ENCODE measurements around the gene ADAT2.
"Not testable (repeated sequence)": the region's sequence is repeated elsewhere in the genome, so short reads cannot be mapped to it uniquely, and the experiment has no call there.

Gene ADAT2

DNA sequence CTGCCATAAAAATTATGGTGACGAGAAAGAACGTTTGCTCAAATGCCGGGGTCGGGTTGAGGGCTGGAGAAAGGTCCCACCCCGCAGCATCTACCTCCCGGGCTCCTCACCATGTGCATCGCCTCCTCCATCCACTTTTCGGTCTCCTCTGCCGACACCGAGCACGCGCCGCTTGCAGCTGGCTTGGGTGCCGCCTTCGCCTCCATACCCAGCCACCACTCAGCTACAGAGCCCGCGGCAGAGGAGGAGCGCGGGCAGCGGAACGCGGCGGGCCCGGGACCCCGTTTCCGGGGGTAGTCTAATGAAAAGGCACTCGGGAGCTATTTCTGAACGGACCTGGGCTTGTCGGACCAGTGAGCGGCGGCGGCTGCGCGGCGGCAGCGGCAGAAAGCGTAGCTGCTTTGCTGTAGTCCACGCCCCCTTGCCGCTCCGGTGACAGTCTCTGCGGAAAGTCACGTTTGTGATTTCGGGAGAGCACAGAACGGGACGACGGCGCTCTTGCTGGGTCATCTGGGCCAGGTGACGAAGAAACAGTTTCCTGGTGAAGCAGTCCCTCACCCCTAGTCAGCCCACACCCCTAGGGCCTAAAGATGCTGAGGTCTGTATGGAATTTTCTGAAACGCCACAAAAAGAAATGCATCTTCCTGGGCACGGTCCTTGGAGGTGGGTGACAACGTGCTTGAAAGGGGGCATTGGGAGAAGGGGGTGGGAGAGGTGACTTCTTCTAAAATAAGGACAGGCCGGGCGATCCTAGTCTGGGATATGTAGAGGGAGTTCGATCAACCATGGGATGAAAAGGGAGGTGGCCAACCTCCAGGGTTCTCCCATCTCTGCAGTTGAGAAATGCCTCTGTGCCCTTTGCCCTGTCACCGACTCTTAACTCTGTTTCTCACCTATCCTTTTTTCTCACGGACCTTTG is at the start of gene ADAT2, which contains the start of gene PEX3:
ADAT2 (minus strand) TSS at position 243 of the 919 bp plus-strand sequence; CDS start at position 206, 37 bp downstream.
PEX3 (plus strand) TSS at position 353 of the 919 bp plus-strand sequence; CDS start at position 591, 238 bp downstream.
- peaks cover 3% of the 10 kb centered on the region for H3K36me3 ChIP-seq (replicated peaks)
- in situ Hi-C loops (cut with MboI; ENCODE audit: low sequenced_read_pairs), result no loop called here
- peak within 1 kb of the TSS; percentile 75 for H3K4me3 ChIP-seq
- H3K27me3 ChIP-seq (ENCODE audit: low read depth), result no peaks in the 10 kb centered on the region
- peak; percentile 92 to 95 for DNase-seq (ENCODE audit: low spot score in 2 of 2)
- H3K4me1 ChIP-seq, result peaks cover 2% of the 10 kb centered on the region
- no peaks in the 10 kb centered on the region for H3K9me3 ChIP-seq

DNA sequence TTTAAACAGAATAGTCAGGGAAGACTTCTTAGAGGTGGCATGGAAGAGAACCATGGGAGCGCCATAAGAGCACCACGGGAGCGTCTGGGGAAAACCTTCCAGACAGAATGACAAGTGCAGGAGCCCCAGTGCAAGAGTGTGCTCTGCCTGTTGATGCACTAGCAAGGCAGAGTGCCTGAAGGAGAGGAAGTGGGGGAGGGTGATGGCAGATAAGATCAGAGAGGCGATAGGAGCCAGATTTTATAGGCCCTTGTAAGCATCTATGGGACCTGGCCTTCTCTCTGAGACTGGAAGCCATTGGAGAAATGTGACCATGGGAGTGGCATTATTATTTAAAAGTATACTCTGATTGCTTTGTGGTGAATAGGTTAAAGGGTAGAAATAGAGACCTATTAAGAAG is 47.9 kb upstream of the ADAT2 start:
- in situ Hi-C loops (cut with MboI; ENCODE audit: low sequenced_read_pairs), result no loop called here
- no peak for DNase-seq (ENCODE audit: low spot score in 2 of 2)

DNA sequence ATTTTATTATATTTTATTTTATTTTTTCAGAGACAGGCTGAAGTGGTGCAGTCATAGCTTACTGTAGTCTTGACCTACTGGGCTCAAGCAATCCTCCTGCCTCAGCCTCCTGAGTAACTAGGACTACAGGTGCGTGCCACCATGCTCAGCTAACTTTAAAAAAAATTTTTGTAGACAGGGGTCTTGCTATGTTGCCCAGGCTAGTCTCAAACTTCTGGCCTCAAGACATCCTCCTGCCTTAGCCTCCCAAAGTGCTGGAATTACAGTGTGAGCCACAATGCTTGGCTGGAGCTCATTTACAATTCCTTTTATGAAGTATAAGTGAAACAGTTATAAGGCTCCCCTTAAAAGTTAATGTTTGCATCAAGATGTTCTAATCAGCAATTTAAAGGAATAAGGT is 46.5 kb upstream of the ADAT2 start:
- Histone ChIP-seq H3K36me3 (replicated peaks) (peaks cover 14% of the 10 kb centered on the region; the same call in 1 of the 2 replicates), H3K27me3 (ENCODE audit: low read depth) (no peaks in the 10 kb centered on the region), H3K4me3 (no peak overlapping the region), H3K9me3 (no peaks in the 10 kb centered on the region), H3K4me1 (no peaks in the 10 kb centered on the region)
- in situ Hi-C loops (cut with MboI; ENCODE audit: low sequenced_read_pairs), result no loop called here
- DNase-seq (ENCODE audit: low spot score in 2 of 2), result no peak

More for the DNA sequence above, 47.9 kb upstream of the ADAT2 start:
- Histone ChIP-seq H3K27me3 (ENCODE audit: low read depth) (no peaks in the 10 kb centered on the region), H3K36me3 (replicated peaks) (peaks cover 16% of the 10 kb centered on the region; the same call in 1 of the 2 replicates), H3K4me3 (no peak overlapping the region), H3K4me1 (no peaks in the 10 kb centered on the region), H3K9me3 (no peaks in the 10 kb centered on the region)

DNA sequence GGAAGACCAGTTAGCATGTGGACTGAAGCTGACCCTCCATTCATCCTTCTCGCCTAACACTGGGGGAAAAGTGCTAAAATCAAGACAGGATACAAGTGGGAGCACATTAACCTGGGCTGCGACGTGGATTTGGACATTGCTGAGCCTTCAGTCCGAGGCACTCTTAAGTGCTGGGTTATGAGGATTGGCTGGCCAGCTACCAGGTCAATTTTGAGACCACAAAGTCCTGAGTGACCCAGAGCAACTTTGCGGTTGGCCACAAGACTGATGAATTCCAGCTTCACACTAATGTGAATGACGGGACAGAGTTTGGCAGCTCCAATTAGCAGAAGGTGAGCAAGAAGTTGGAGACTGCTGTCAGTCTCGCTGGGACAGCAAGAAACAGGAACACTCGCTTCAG is 40.3 kb upstream of the ADAT2 start:
- no peak for DNase-seq (ENCODE audit: low spot score in 2 of 2)
- H3K4me1 ChIP-seq, result no peaks in the 10 kb centered on the region
- in situ Hi-C loops (cut with MboI; ENCODE audit: low sequenced_read_pairs), result no loop called here

DNA sequence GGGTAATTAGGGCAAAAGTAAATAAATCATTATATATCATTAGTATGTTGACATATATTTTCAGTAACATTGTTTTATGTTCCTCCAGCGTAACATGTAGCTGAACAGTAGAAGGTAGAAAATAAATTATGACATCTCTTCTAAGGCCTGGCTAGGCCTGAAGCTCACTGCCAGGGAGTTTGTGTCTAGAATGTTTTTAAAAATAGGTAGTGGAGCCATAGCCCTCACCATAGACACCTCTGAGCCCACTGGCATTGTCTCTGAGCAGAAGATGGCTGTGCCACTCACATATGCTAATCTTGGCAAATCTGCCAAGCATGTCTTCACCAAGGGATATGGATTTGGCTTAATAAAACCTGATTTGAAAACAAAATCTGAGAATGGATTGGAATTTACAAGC is 39.7 kb upstream of the ADAT2 start:
- Histone ChIP-seq H3K4me1 (no peaks in the 10 kb centered on the region), H3K9me3 (no peaks in the 10 kb centered on the region), H3K4me3 (no peak overlapping the region), H3K27me3 (ENCODE audit: low read depth) (no peaks in the 10 kb centered on the region), H3K36me3 (replicated peaks) (peaks cover 1% of the 10 kb centered on the region; the same call in 1 of the 2 replicates)
- in situ Hi-C loops (cut with MboI; ENCODE audit: low sequenced_read_pairs), result no loop called here
- DNase-seq (ENCODE audit: low spot score in 2 of 2), result no peak

More for the DNA sequence above, 40.3 kb upstream of the ADAT2 start:
- H3K36me3 ChIP-seq (replicated peaks), result peaks cover 5% of the 10 kb centered on the region; the same call in 1 of the 2 replicates
- no peaks in the 10 kb centered on the region for H3K9me3 ChIP-seq
- H3K27me3 ChIP-seq (ENCODE audit: low read depth), result no peaks in the 10 kb centered on the region
- no peak overlapping the region for H3K4me3 ChIP-seq

DNA sequence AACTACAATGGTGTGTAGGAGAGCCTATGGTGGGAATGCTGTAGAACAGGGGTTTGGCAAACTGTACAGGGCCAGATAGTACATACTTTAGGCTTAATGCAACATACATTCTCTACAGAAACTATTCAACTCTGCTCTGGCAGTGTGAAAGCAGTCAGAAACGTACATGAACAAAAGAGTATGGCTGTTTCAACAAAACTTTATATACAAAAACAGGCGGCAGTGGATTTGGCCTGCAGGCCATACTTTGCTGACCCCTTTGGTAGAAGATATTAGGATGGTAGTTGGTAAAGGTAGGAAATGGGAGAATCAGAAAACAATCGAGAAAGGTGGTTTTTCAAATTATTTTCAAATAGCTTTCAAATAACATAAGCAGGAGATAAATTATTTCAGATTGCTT is 36.3 kb upstream of the ADAT2 start:
- Histone ChIP-seq H3K4me1 (peaks cover 5% of the 10 kb centered on the region), H3K27me3 (ENCODE audit: low read depth) (no peaks in the 10 kb centered on the region), H3K9me3 (no peaks in the 10 kb centered on the region), H3K4me3 (no peak overlapping the region), H3K36me3 (replicated peaks) (no peaks in the 10 kb centered on the region)
- in situ Hi-C loops (cut with MboI; ENCODE audit: low sequenced_read_pairs), result no loop called here
- no peak for DNase-seq (ENCODE audit: low spot score in 2 of 2)

DNA sequence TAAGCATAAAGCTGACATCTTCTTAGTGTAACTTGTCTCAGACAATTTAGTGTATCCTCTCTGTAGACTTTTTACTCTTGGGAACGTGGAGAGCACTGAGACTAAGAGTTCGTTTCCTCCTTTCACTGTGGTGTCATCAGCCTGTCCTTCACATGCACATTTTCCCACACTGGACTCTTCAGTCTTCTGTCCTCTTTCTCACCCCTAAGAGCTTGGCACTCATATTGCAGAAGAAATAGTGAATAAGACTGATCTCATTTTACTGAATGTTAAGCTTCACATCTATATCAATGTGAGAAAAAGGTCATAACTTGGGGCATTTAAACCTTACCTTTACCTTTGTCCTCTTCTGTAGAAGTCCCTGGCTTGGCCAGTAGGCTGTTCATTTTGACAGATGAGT is 35.5 kb upstream of the ADAT2 start:
- H3K4me3 ChIP-seq, result no peak overlapping the region
- H3K9me3 ChIP-seq, result no peaks in the 10 kb centered on the region
- no peaks in the 10 kb centered on the region for H3K27me3 ChIP-seq (ENCODE audit: low read depth)
- peaks cover 5% of the 10 kb centered on the region for H3K4me1 ChIP-seq
- H3K36me3 ChIP-seq (replicated peaks), result no peaks in the 10 kb centered on the region
- in situ Hi-C loops (cut with MboI; ENCODE audit: low sequenced_read_pairs), result no loop called here
- DNase-seq (ENCODE audit: low spot score in 2 of 2), result no peak

DNA sequence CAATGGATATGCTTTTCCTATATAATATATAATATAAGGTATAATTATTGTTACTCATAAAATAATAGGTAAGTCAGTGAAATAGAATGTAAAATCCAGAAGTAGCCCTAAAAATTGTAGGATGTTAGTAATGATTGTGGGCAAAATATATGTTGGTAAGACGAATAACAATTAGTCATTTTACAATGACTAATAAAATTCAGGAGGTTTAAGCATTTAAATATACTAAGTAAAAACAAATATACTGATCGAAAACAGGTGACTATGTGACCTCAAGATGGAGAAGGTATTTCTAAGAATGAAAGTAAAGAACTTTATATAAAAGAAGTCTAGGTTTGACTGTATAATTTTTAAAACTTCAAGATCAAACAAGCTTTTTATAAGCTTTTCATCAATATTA is 32.1 kb upstream of the ADAT2 start:
- Histone ChIP-seq H3K36me3 (replicated peaks) (no peaks in the 10 kb centered on the region; the same call in 1 of the 2 replicates), H3K4me3 (no peak overlapping the region), H3K27me3 (ENCODE audit: low read depth) (no peaks in the 10 kb centered on the region), H3K4me1 (peaks cover 5% of the 10 kb centered on the region), H3K9me3 (no peaks in the 10 kb centered on the region)
- DNase-seq (ENCODE audit: low spot score in 2 of 2), result no peak
- in situ Hi-C loops (cut with MboI; ENCODE audit: low sequenced_read_pairs), result no loop called here

DNA sequence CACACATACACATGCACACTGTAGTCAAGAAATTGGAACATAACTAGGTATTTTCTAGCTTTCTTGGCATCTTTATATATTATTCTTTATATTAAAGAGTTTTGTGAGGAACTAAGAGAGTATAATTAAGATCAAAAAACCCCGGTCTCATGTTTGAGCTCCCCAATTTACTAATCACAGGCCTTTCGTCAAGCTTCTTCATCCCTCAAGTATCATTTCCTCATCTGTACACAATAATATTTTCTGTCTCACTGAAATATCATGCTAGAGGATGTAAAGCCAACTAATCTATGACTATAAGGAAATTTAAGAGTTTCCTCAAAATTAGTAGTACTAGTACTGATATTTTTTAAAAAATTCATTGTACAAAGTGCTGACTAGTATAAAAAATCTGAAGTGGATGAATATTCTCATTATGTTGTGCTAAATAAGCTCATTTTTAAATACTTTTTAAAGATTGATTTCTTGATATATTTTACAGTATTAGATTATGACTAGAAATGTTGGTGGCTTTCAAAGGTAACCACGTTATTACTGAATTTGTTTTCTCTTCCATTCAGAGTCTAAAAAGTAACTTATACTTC is 28.1 kb upstream of the ADAT2 start:
- H3K27me3 ChIP-seq (ENCODE audit: low read depth), result no peaks in the 10 kb centered on the region
- DNase-seq (ENCODE audit: low spot score in 2 of 2), result no peak
- H3K36me3 ChIP-seq (replicated peaks), result no peaks in the 10 kb centered on the region; the same call in none of the 2 replicates
- in situ Hi-C loops (cut with MboI; ENCODE audit: low sequenced_read_pairs), result no loop called here
- no peak overlapping the region for H3K4me3 ChIP-seq
- no peaks in the 10 kb centered on the region for H3K4me1 ChIP-seq
- no peaks in the 10 kb centered on the region for H3K9me3 ChIP-seq

DNA sequence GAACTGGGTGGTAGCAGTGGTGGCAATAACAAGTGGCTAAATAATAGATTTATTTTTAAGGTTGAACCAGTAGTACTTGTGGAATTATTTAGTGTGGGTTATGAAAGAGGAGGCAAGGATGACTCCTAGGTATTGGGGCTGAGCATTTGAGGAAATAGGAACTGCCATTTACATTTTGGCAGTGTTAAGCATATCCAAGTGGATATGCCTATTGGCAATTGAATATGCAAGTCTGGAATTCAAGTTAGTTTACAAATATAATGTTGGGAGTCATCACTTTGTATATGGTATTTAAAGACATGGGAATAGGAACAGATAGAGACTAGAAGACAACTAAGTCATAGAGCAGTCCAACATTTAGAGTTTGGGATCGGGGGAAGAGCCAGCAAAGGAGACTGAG is 26.1 kb upstream of the ADAT2 start:
- no peaks in the 10 kb centered on the region for H3K27me3 ChIP-seq (ENCODE audit: low read depth)
- H3K9me3 ChIP-seq, result no peaks in the 10 kb centered on the region
- H3K4me3 ChIP-seq, result no peak overlapping the region
- no peak for DNase-seq (ENCODE audit: low spot score in 2 of 2)
- peaks cover 10% of the 10 kb centered on the region for H3K36me3 ChIP-seq (replicated peaks)
- in situ Hi-C loops (cut with MboI; ENCODE audit: low sequenced_read_pairs), result no loop called here
- H3K4me1 ChIP-seq, result no peaks in the 10 kb centered on the region

DNA sequence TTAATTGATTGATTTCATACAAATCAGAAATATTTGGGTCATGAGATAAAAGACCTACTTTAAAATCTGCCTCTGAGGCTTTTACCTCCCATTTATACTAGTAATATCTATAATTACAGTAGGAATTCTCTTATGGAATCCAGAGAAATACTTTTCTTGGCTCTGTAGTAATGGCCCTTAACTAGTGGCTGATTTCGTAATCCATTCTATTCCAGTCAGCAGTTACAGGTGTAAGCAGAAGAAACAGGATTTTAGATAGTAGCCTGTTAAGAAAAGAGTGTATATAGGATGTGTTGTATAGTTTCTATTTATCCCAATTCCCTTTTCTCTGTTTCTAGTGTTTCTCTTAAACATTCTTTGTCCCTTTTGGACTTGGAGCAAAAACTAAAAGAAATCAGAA is 21.3 kb upstream of the ADAT2 start:
- DNase-seq (ENCODE audit: low spot score in 2 of 2), result no peak
- Histone ChIP-seq H3K4me3 (no peak overlapping the region), H3K4me1 (no peaks in the 10 kb centered on the region), H3K36me3 (replicated peaks) (peaks cover 13% of the 10 kb centered on the region), H3K9me3 (no peaks in the 10 kb centered on the region), H3K27me3 (ENCODE audit: low read depth) (no peaks in the 10 kb centered on the region)
- in situ Hi-C loops (cut with MboI; ENCODE audit: low sequenced_read_pairs), result no loop called here

DNA sequence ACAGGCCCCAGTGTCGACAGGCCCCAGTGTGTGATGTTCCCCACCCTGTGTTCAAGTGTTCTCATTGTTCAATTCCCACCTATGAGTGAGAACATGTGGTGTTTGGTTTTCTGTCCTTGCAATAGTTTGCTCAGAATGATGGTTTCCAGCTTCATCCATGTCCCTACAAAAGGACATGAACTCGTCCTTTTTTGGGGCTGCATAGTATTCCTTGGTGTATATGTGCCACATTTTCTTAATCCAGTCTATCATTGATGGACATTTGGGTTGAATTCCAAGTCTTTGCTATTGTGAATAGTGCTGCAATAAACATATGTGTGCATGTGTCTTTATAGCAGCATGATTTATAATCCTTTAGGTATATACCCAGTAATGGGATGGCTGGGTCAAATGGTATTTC is 18.3 kb upstream of the ADAT2 start:
- DNase-seq (ENCODE audit: low spot score in 2 of 2); H3K27me3 ChIP-seq (ENCODE audit: low read depth); H3K4me1 ChIP-seq; in situ Hi-C loops (cut with MboI; ENCODE audit: low sequenced_read_pairs); H3K9me3 ChIP-seq; H3K4me3 ChIP-seq: not testable (repeated sequence)
- peaks cover 13% of the 10 kb centered on the region for H3K36me3 ChIP-seq (replicated peaks)

DNA sequence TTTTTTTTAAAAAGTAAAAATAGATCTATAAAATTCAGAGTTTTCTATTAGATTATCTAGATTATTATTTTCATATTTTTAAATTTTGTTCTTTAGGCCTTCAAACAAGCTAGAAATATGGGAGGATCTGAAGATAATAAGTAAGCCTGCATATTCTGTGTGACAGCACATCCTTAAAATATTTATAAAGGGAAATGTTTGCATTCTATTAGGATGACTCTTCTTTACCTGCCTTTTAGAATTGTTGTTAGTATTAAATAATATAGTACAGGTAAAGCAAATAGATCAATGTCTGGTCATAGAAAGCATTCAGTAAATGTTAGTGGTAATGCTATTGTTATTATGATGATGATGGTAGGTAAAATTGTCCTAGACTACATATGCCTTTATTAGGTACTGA is 17.5 kb upstream of the ADAT2 start:
- no peaks in the 10 kb centered on the region for H3K9me3 ChIP-seq
- H3K36me3 ChIP-seq (replicated peaks), result peaks cover 13% of the 10 kb centered on the region
- in situ Hi-C loops (cut with MboI; ENCODE audit: low sequenced_read_pairs), result no loop called here
- no peaks in the 10 kb centered on the region for H3K27me3 ChIP-seq (ENCODE audit: low read depth)
- no peak overlapping the region for H3K4me3 ChIP-seq
- H3K4me1 ChIP-seq, result no peaks in the 10 kb centered on the region
- no peak for DNase-seq (ENCODE audit: low spot score in 2 of 2)

DNA sequence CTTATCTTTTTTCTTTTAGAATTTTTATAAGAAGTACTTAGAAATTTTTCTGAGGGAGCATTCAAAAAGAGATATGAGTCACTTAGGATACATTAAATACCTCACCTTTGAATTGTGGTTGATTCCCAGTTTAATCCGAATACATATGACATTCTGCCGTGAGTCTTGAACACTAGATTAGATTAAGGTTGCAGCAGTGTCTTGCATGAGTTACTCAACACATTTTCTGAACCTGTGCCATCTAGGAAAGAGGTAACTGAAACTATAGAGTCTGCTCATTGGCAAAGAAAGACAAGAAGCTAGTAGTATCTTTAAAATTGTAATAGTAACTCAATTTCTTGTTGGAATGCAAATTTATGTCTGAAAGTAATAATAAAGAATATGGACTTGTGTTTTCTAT is 15.1 kb upstream of the ADAT2 start:
- H3K9me3 ChIP-seq, result no peaks in the 10 kb centered on the region
- DNase-seq (ENCODE audit: low spot score in 2 of 2), result no peak
- H3K36me3 ChIP-seq (replicated peaks), result no peaks in the 10 kb centered on the region; the same call in 1 of the 2 replicates
- in situ Hi-C loops (cut with MboI; ENCODE audit: low sequenced_read_pairs), result no loop called here
- H3K4me3 ChIP-seq, result no peak overlapping the region
- no peaks in the 10 kb centered on the region for H3K27me3 ChIP-seq (ENCODE audit: low read depth)
- no peaks in the 10 kb centered on the region for H3K4me1 ChIP-seq
